GM18868 (cell line): Measurements from ENCODE around the gene CD47.
A peak's percentile ranks its signal among the peaks of the same experiment; 100 is the strongest.

Experiments
- ATAC-seq: cut with Tn5 transposase; IDR thresholded peaks from one replicate; pipeline ENCODE4 v1.9.1; 2021; ENCODE audit warnings: mild to moderate bottlenecking, moderate library complexity; ENCODE audit not compliant: unreplicated experiment

The CD47 gene

DNA sequence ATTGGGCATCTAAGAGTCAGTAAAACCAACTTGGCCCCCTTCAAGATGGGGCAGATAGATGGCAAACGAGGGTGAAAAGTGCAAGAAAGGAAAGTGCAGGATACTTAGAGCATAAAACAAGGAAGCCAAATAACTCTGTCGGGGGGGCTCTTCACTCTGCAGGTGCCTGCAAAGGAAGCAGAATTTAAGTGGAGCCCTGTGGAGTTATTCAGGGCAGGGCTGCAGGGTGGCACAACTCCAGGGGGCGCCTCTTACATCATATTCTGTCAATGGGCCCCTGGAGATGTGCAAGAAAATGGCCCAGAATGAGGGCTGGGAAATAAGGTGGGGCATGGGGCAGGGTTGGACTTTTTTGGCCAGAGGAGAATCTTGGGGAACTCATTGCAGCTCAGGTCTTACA lies 69.7 kb downstream of the CD47 start:
- no peak for ATAC-seq

DNA sequence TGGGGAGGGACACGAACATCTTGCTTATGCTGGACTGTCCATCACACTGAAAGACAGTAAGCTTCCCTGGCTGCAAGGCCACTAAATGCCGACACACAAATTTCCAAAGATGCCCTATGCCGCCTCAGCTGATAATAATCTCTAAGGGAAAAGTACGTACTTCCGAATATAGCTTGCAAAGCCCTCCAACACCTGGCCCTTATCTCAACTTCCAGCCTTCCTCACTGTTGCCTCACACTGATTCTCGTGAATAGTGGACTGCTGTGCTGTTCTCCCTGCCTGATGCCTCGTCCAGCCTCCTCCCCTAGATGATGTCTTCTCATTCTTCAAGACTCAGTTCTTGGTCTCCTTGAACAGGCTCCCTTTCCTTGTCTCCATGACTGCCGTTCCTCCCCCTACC lies 72.3 kb downstream of the CD47 start:
- ATAC-seq: no peak

DNA sequence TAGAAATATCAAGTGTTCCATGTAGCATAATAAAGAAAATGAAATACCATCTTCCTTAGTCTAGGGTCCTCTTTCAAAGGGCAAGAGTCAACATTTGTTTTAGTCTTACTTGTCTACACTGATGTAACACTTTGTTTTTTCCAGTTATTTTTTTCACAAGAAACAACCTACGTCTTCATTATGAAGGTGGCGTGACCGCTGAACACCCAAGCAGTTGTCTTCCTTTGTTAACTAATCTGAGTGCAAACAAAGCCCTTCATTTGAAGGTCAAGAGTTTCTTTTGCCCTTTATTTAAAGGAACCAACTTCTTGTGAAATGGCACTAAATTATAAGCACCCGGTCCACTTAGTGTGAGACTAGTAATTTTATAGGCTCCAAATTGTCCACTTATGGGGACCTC lies 73.2 kb downstream of the CD47 start:
- no peak for ATAC-seq

DNA sequence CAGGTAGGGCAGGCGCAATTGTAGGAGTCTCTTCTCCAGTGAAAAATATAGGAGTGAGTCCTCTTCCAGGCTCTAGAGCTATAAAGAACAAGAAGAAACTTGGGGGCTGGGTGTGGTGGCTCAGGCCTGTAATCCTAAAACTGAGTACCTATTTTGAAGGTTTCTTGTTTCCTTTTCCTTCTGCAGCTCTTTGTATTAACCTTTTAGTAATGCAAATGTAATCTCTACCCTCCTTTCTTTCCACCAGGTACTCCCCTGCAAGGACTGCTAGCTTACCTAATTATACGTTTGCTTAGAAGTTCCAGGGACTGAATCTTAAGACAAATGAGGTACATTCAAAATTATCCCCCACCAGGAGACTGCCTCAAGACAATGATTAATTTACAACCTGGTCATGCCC lies 75.9 kb downstream of the CD47 start:
- ATAC-seq: no peak

DNA sequence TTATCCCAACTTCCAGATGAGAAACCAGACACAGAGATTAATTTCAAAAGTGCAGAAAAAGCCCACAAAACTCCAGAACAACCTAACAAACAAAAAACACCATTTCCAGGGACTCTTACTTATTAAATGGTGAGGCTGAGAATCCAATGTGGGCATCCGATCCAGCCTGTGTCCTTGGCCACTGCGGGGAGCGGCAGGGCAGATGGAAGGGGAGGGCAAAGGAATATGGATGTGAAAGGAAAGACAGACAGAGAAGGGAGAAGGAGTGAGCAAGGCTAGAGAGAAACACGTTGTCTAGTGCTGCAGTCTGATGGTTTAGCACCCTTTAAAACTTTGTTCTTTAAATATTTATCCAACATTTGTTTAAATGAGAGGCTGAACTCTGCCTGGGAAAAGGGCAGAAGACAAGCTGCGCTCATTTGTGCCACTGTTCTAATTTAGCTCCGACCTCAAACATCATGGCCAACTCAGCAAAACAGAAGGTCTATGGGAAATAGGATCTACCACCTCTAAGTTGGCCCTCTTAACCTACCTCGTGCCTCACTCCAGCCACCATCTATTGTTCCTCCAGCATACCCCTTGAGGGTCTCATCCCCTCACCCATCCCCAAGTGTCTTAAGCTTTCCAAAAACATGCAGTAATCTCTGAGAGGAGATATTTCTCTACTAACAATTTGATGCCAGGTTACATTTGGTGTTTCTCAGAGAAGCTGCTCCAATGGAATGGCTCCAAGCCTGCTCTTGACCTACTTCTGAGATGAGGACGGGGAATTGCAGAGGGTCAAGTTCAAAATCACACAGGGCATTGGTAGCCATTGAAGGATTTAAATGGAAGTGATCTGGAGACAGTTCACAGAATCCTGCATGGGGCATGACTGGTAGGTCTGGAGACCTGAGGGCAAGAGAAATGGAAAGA lies 77.4 kb downstream of the CD47 start:
- no peak for ATAC-seq

DNA sequence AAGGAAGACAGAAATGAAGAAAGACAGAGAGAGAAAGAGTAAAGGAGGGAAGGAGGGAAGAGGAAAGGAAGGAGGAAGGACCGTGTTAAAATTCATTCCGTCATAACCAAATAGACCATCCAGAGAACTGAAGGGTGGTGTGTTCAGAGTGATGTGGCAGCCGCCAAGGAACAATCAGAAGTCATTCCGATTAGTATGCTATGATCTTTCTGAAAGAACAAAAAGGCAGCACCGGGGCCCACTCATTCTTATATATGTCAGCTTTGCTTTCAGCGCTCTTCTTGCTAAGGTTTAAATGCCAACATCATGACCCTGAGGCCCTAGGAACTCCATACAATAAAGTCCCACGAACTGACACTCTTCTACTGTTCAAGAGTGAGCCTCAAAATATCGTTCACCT lies 78.5 kb downstream of the CD47 start:
- no peak for ATAC-seq

DNA sequence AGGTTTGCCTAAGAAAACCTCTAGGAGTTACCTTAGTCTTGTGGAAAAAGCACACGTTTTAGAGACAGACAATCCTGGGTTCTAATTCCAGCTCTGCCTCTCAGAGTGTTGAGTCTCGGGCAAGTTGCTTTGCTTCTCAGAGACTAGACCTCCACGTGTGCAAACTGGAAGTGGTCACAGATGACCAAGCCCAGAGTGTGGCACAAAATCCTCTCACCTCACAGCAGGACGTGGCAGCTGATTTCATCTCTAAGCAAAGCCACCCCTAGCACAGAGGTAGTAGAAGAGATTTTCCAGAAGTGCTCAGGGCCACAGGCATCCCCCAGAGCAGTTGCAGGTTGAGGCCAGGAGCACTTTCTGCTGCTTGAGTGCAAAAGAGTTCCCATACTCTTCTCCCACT lies 79.2 kb downstream of the CD47 start:
- no peak for ATAC-seq

DNA sequence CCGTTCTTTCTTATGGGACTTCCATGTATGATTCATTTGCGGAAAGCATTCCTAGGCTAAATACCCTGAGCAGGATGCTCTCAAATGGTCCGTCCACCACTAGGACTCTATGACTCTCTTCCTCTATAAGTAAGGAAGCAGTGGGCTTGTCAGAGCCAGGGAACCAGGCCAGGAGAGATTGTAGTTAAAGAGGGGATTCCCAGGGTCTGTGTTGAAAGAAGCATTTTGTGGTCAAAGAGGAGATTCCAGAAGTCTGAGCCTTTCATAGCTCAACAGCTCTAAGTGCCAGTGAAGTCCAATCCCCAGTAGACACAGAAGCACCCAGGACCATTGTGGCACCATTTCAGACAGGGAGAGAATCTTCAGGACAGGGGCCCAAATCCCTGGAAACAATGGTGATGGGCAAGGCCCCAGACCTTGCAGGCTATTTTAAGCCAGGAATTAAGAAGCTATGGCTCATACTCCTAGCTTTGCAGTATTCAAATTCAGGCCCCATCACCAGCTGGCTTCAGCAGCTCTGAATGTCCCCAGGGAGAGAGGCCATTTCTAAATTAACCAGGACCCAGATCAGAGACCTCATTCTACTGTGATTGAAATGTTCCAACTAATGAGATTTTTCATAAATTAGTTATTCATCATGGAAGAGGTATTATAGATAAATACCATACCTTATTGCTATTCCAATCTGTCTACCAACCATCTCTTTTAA lies 81.7 kb downstream of the CD47 start:
- peak; percentile 66 for ATAC-seq

DNA sequence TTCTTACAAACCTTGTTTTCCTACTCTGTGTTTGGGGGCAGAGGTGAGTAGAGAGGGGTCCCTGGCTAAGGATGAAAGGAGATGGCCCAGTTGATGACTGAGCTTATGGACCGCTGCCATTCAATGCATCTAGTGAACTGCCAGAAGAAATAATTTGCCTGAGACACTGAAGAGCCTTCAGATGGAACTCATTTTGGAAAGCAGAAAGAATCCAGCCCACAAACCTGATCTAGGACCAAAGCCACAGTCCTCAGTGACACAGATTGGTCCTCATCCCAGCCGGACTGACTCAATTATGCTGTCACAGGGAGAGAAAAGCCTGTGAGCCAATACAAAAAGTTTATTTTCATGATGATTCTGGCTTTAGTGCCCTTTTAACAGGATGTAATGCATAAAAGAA lies 82.7 kb downstream of the CD47 start:
- ATAC-seq: no peak

DNA sequence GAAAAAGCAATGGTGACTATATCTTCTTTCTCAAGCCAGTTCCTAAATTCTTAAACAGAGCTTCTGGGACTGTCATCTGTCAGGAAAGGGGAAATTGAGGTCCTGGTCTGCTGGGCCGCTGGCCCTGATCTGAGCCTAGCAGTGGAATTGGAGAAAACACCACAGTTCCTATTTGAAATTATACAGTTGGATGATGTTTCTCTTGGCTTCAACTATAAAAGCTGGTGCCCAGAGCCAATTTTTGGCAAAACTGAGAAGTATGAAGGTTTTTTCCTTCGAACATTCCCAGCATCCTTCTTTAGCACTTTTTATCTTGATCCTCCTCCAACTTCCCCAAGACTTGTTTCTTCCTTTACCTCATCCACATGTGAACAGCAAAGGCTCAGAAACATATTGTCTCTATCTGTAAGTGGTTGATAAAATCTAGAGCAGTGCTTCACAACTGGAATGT lies 83.9 kb downstream of the CD47 start:
- no peak for ATAC-seq

DNA sequence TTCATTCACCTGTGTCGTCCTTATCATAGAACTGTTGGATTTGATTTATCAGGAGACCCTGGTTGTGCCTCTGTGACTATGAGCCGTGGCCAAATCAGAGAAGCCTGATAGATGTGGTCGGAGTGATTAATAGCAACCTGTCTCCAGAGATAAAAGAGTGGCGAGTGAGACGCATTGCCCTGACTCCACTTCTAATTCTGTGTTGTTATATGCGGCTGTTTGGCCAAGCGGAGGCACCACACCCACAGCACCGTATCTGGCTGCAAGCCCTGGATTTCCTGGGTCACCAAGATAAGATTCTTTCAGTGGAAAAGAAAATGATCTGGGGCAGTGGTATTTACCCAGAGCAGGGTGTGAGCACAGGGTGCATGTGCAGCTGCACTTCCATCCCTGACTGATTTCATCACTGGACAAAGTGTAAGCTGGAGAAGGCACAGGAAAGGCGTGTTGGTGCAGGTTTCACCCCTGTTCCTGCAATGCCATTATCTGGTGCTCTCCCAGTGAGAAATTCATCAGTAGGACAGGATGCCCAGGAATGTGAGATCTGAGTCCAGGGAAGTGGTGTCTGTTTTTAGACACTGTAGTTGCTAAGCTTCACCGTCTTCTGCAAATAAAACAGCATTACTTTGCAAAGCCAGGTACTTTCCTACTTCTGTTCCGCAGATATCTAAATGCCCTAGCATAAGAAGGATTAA lies 84.6 kb downstream of the CD47 start:
- peak; percentile 40 for ATAC-seq

DNA sequence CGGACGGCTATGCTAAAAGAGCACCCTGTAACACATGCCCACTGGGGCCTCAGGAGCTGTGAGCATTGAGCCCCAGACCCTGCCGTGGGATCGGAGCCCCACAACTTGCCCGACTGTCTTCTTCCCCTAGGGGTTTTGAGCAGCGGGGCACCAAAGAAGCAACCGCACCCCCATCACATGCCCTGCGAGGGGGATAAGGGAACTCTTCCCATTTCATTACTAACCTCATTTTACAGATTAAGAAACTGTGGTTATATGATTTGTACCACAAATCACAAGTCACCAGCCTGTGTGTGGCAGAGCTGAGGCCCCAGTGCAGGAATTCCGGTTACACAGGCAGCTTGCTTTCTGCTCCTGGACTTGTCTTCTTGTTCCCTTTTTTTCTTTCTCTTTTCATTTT lies 86.2 kb downstream of the CD47 start:
- ATAC-seq: no peak

DNA sequence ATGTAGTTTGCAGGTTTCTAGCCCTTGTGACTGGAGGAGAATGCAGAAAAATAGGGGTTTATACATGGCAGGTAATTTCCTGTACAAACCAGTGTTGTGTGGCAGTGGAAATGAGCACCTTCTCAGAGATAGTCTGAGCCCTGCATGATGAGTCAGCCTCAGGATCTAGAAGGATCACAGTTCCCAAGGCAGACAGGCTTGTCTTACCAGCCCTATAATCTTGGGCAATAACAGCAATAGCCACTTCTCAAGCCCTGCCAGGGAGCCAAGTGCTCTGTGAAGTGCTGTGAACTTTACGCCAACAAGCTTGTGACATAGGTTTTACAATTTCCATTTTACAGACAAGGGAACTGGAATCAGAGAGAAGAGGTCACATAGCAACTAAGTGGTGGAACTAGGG lies 89.4 kb downstream of the CD47 start:
- ATAC-seq: no peak

DNA sequence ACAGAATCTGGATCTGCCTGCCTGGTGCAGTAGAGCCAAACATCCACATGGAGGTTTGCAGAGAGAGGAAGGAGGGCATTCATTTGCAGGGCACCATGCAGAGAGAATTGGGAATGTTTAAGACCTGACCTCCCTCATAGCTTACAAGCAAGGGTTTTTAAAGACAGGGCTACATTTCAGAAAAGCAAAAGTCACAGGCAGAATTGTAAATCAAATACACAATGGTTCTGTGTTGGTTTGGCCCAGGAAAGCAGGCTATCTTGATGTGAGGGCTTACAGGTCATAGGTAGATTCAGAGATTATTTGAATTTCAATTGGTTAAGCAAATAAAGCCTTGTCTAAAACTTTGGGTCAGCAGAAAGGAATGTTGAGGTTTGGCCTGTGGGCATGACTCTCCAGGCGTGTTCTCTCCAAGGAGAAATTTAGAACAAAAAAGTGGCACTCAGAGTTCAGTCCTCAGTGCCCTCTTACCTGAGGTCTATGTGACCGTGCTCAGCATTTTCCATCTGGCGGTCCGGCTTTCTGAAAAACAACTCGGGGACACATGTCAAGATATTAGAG lies 91.5 kb downstream of the CD47 start:
- no peak for ATAC-seq

DNA sequence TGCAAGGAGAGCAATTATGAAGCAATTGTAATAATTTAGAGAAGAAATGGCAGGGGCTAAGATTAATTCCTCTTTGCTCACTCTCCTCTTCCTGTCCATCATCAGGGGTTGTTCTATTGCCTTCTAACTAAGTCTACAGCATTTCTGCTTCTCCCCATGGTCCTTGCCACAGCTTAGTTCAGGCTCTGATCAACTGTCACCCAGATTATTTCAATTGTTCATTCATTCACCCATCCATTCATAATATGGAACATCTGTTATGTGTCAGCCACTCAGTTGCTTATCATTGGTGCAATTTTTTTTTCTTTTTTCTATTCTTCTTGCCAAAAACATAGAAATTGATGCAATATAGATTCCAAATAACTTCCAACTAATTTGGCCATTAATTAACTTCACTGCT lies 93.2 kb downstream of the CD47 start:
- no peak for ATAC-seq

DNA sequence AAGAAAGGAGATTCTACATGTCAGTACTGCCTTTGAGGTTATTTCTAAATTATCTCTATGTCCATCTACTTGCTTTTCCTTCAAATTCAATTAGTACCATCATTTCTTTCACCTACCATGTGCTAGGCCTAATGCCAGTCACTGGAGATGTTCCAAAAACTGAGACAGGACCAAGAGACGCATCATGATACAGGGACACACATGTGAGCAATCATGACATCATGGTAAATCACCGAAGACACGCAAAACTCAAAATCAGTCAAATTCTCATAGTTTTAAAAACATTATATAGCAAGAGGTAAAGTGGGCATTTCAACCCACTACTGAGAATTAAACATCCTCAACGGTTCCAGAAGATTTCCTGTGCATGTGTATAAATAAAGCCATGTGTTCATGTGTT lies 95.0 kb downstream of the CD47 start:
- ATAC-seq: no peak

DNA sequence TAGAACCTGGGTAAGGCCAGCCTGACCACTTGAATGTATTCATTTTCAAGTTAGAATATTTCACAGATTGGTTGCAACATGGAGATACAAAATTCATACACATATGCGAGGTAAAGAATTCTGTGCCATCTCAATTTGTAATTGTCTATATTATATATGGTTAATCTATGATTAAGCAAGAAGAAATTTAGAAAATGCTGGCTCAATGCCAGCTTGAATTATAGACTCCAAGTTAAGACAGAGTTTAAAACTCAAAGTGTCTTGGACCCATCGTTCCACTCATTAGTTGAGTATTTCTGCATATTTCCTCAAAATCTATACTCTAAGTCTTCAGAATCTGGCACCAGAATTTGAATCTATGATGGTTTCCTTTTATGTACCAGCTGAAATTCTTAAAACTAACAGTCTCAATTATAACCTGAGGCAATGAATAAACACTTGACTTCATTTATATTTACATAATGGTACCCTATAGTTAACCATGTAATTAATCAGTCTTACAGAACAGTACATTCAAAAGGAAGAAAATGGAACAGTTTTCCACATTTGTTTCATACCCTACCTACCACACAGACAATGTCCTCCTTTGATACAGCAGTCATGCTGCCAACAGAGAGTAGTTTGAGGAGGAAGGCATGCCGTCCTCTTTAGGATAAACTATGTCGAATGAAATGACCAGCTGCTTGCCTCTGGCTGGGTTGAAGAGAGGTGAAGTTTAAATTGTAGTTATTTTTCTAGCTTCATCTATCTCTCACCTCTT lies 95.7 kb downstream of the CD47 start:
- no peak for ATAC-seq

DNA sequence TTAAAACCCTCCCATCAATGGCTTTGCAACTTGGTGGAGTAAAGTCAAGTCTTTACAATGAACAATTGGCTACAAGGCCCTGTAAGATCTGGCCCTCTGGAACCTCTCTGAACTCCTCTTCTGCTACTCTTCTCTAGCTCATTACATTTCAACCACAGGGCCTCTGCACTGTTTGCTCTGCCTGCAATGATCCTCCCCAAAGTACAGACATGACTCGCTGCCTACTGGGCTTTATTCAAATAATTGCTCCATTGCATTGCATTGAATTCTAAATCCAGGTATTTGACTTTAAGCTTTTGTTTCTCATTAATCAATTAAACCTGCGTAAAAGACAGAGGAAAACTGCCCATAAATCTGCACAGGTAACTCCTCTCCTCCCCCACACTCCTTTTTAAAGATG lies 96.7 kb downstream of the CD47 start:
- peak; percentile 43 for ATAC-seq

DNA sequence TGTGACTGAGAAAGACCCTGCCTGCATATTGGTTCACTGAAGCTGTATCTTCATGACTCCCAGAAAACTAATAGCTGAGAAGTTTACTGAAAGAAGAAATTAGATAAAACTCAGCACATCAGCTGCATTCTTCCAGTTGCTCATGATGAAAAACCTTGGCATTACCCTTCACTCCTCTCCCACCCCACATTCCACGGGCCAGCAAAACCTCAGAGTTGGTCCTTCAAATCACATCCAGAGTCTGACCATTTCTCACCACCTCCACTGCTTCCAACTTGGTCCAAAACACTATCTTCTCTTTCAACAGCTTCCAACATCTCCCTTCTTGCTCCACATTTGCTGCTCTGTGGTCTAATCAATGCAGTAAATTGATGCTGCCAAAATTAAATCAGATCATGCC lies 97.1 kb downstream of the CD47 start:
- ATAC-seq: no peak
